NB4 (cell line): ENCODE measurements around the gene SIX2.
"Not testable (repeated sequence)": the region's sequence is repeated elsewhere in the genome, so short reads cannot be mapped to it uniquely, and the experiment has no call there.

Source experiments
- MYC ChIP-seq: IDR thresholded peaks from 2 replicates; pipeline ENCODE4 v1.6.1; 2011; ENCODE audit warnings: low read depth, low read length
- POLR2A ChIP-seq: IDR thresholded peaks from 2 replicates; pipeline ENCODE4 v1.6.1; 2011; ENCODE audit warnings: mild to moderate bottlenecking; ENCODE audit not compliant: insufficient read length; ENCODE audit errors: extremely low read depth
- TF ChIP-seq, protein P1 (sequence below): IDR thresholded peaks from one replicate; pipeline ENCODE4 v1.5.1; 2012; ENCODE audit warnings: low read depth, low read length
- TF ChIP-seq, protein P2 (sequence below): IDR thresholded peaks from 2 replicates; pipeline ENCODE4 v1.6.1; 2011; ENCODE audit warnings: low read depth, low read length

DNA sequence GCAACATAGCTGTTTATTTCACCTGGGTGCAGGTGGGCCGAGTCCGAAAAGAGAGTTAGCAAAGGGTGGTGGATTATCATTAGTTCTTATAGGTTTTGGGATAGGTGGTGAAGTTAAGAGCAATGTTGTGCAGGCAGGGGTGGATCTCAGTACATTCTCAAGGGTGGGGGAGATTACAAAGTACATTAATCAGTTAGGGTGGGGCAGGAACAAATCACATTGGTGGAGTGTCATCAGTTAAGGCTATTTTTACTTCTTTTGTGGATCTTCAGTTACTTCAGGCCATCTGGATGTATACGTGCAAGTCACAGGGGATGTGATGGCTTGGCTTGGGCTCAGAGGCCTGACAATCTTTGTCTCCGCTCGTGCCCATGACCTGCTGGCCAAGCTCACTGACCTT, 30.6 kb upstream of the SIX2 start:
- TF ChIP-seq, protein P1, sequence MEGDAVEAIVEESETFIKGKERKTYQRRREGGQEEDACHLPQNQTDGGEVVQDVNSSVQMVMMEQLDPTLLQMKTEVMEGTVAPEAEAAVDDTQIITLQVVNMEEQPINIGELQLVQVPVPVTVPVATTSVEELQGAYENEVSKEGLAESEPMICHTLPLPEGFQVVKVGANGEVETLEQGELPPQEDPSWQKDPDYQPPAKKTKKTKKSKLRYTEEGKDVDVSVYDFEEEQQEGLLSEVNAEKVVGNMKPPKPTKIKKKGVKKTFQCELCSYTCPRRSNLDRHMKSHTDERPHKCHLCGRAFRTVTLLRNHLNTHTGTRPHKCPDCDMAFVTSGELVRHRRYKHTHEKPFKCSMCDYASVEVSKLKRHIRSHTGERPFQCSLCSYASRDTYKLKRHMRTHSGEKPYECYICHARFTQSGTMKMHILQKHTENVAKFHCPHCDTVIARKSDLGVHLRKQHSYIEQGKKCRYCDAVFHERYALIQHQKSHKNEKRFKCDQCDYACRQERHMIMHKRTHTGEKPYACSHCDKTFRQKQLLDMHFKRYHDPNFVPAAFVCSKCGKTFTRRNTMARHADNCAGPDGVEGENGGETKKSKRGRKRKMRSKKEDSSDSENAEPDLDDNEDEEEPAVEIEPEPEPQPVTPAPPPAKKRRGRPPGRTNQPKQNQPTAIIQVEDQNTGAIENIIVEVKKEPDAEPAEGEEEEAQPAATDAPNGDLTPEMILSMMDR, result not testable (repeated sequence)
- TF ChIP-seq POLR2A, MYC: not testable (repeated sequence)
- TF ChIP-seq, protein P2, sequence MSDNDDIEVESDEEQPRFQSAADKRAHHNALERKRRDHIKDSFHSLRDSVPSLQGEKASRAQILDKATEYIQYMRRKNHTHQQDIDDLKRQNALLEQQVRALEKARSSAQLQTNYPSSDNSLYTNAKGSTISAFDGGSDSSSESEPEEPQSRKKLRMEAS, result not testable (repeated sequence)
